Measurements from ENCODE around the gene ELN. TPM values are rescaled to one million over a fixed set of nuclear protein-coding genes. Genes with fewer than 3 reads are reported as not detected.
A peak's percentile ranks its signal among the peaks of the same experiment; 100 is the strongest.
"Not testable (repeated sequence)": the region's sequence is repeated elsewhere in the genome, so short reads cannot be mapped to it uniquely, and the experiment has no call there.

Gene ELN
- total RNA-seq, 1 experiment from 2014 or later: not detected

GRCh38 chr7:74040101-74040790 lies 12.3 kb downstream of the ELN start:
- no peak for DNase-seq (ENCODE audit: extremely low read depth, low read depth)

- DNase-seq (ENCODE audit: extremely low read depth, low read depth): no peak
Observed at GRCh38 chr7:74040791-74041520, 13.0 kb downstream of the ELN start.

GRCh38 chr7:74042746-74043522 lies 15.0 kb downstream of the ELN start:
- DNase-seq (ENCODE audit: extremely low read depth, low read depth): no peak

GRCh38 chr7:74043523-74043951 lies 15.6 kb downstream of the ELN start:
- no peak for DNase-seq (ENCODE audit: extremely low read depth, low read depth)

- DNase-seq (ENCODE audit: extremely low read depth, low read depth): no peak
Observed at GRCh38 chr7:74044366-74045350, 16.7 kb downstream of the ELN start.

GRCh38 chr7:74046581-74046980 lies 18.6 kb downstream of the ELN start:
- not testable (repeated sequence) for DNase-seq (ENCODE audit: extremely low read depth, low read depth)

- DNase-seq (ENCODE audit: extremely low read depth, low read depth): no peak
Observed at GRCh38 chr7:74047804-74048380, 19.9 kb downstream of the ELN start.

- no peak for DNase-seq (ENCODE audit: extremely low read depth, low read depth)
Observed at GRCh38 chr7:74048999-74049599, 21.1 kb downstream of the ELN start.

GRCh38 chr7:74049997-74050798 lies 22.2 kb downstream of the ELN start:
- no peak for DNase-seq (ENCODE audit: extremely low read depth, low read depth)

- no peak for DNase-seq (ENCODE audit: extremely low read depth, low read depth)
Observed at GRCh38 chr7:74051193-74051592, 23.2 kb downstream of the ELN start.

GRCh38 chr7:74051629-74052410 lies 23.8 kb downstream of the ELN start:
- DNase-seq (ENCODE audit: extremely low read depth, low read depth): peak; percentile 26

- no peak for DNase-seq (ENCODE audit: extremely low read depth, low read depth)
Observed at GRCh38 chr7:74052628-74053027, 24.7 kb downstream of the ELN start.

GRCh38 chr7:74053589-74054186 lies 25.7 kb downstream of the ELN start:
- DNase-seq (ENCODE audit: extremely low read depth, low read depth): no peak

- DNase-seq (ENCODE audit: extremely low read depth, low read depth): no peak
Observed at GRCh38 chr7:74056096-74056915, 28.3 kb downstream of the ELN start.

GRCh38 chr7:74057216-74057925 lies 29.4 kb downstream of the ELN start:
- DNase-seq (ENCODE audit: extremely low read depth, low read depth): no peak

- no peak for DNase-seq (ENCODE audit: extremely low read depth, low read depth)
Observed at GRCh38 chr7:74057987-74058386, 30.0 kb downstream of the ELN start.
